ENCODE results near the gene SCP2.

DNA sequence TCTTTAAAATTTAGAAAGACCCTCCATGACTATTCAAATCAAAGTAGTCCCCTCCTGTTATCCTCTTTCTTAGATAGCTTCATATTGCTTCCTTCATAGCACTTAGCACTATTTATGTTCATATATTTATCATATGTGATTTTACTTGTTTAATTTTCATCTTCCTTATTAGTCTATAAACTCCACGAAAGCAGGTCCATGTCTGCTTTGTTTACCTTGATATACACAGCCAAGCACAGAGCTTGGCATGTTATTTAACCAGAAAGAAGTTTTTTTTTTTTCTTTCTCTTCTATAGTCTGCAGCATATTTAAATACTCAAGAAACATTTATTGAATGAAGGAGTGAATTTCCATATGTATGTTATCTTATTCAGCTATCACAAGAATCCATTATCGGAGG is 36.0 kb downstream of the SCP2 start:
- TF ChIP-seq CTCF (IDR thresholded peaks at IDR 0.05) (no peak), POLR2A (IDR thresholded peaks at IDR 0.05) (no peak)

Data from right lobe of liver (tissue), 4 donors.